ENCODE results near the gene TMEM185A.
"Not testable (repeated sequence)": the region's sequence is repeated elsewhere in the genome, so short reads cannot be mapped to it uniquely, and the experiment has no call there.

TMEM185A gene

GRCh38 chrX:149631234-149632165, at the start of gene TMEM185A:
Gene TMEM185A, minus strand, starts transcription at chrX:149631792. Its CDS starts 212 bp downstream, at chrX:149631580.
- peak in 1 of 2 experiments; percentile 3 for DNase-seq

DNA sequence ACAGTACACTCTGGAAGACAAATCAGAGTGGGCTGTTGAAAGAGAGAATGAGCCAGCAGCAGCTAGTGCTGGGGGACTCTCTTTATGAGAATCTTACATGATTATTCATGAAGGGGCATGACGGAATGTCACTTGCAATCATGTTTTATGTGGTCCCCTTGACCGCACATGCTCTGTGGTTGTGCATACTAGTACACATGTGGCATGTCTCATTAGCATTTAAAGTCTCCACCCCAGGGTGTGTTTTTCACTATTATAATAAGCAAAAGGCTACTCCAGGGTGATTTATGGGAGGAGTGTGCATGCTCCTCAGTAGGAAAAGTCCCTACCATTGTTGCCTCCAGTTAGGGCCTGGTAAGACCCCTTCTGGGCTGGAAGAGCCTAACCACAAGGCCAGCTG, 49.6 kb upstream of the TMEM185A start:
- no peak for DNase-seq

- not testable (repeated sequence) for DNase-seq
Observed at GRCh38 chrX:149679164-149679678, 47.6 kb upstream of the TMEM185A start.

DNA sequence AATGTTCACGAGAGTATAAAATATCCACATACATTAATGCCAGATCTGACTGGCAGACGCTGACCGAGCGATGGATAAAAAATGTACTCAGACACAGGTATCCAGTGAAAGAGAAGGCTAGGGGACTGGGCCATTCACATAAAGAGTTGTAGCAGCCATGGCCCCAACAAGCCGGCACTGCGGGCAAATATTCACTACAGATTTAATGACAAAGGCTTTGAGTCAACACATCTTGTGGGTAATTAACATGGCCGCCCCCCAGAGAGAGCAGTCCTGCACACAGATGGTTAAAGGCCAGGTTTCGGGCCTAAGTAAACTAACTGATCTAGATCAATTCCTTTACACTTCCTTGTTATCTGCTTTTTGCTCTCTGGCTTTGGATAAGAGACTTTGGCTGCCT, 44.0 kb upstream of the TMEM185A start:
- DNase-seq, result not testable (repeated sequence)

GRCh38 chrX:149675088-149675487, 43.5 kb upstream of the TMEM185A start:
- DNase-seq, result not testable (repeated sequence)

GRCh38 chrX:149660613-149661012, 29.0 kb upstream of the TMEM185A start:
- not testable (repeated sequence) for DNase-seq

- not testable (repeated sequence) for DNase-seq
Observed at GRCh38 chrX:149656260-149656884, 24.8 kb upstream of the TMEM185A start.

DNA sequence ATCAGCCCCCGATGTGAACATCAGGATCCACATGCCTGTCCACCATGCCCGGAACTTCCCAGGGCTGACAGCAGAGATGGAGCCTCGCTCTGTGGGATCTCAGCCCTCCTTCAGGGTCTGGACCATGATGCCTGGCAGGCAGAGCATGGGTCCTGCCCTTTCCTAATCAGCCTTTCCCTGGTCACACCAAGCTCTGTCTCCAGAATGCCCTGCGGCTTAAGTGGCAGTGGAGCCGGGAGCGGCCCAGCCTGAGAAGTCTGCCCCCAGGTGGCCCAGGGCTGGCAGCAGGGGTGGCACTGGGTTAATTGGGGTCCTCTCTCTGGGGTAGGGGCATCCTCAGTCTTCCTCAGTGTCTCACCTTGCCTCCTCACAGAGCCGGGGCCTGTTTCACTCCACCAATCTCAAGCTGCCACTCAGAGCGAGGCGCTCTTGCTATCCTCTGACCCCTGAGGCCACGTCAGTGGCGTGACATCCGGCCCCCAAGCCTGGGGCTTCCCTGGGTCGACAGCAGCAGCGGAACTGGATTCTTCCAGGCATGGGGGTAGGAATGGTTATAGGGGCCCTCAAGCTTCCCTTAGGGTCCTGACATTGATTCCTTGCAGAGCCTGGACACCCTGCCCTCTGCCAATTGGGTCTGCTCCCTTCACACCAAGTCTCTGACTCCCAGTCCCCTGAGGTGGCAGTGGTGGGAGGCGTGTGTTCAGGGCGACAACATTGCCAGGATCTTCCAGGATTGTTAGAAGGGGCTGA, 20.8 kb upstream of the TMEM185A start:
- DNase-seq, result no peak

DNA sequence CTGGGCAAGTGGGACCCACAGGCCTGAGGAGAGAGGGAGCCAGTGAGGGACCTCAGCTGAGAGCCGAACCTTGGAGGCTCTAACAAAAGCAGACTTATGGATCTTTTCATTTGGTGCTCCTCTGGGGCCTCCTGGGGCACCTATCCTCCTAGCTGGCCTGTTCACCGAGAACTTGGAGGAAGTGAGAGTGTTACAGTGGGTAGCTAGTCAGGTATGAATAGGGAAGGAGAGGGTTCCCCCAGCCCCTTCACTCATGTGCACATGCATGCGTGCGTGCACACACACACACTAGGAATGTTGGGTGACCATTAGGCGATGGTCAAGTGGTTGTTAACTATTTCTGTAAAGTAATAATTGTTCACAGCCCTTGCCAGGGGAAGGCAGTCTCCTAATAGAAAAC, 18.6 kb upstream of the TMEM185A start:
- DNase-seq, result no peak

DNA sequence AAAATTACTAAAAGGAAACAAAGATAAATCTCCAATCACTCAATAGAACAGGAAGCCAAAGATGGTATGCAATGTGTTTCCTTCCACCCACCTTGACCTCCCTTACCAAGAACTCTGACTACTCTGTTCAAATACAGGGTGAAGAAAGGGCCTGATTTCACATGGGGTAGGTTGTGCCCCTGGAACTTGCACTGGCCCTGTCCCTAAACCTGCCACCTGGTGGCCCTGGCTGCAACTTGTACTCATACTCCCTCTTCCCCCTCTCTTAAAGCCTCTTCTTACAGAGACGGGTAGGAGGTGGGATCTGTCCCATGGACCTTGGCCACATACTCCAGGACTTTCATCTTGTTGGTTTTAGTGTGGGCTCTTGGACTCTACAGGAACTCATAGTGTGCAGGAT, 17.3 kb upstream of the TMEM185A start:
- no peak for DNase-seq

GRCh38 chrX:149647505-149647904, 15.9 kb upstream of the TMEM185A start:
- no peak for DNase-seq

DNA sequence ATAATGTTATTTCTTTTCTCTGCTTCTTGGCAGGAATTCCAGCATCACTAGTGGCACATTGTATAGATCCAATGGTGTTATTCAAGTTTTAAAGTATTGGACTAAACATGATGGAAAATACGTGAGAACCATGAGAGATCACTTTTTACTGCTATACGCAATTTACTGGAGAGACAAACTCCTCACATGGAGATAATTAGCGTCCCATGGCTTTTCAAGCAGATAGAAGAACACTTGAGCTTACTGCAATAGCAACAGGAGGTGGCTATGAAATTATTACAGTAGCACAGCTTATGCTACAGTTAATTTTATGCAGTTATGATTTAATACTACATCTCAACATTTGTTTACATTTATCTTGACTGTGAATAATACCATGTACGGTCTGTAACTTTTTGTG, 11.9 kb upstream of the TMEM185A start:
- no peak for DNase-seq

DNA sequence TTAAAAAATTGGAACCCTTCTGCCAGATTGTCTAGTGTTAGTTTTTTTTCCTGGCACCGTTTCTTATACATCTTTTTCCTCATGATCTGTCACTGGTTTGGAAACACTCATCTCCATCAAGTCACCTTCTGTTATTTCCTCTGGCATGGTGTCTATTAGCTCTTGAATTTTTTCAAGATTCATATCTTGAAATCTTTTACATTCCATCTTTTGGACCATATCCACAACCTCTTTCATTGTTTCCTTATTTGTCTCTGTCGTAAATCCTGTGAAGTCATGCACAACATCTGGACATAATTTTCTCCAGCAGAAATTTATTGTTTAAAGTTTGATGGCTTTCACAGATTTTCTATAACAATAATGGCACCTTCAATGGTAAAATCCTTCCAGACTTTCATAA, 10.2 kb upstream of the TMEM185A start:
- DNase-seq, result no peak

DNA sequence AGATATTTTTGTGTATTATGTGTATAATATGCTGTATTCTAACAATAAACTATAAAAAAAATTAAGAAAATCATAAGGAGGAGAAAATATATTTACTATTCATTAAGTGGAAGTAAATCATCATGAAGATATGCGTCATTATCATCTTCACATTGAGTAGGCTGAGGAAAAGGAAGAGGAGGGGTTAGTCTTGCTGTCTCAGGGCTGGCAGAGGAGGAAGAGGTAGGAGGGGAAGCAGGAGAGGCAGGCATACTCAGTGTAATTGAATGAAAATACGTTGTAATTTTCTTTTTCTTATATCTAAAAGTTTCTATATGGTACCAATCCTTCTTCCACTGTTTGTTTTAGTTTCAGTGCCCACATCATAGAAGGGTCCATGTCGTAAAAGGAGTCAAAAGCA, 9.8 kb upstream of the TMEM185A start:
- DNase-seq, result no peak

GRCh38 chrX:149639568-149639967, 8.0 kb upstream of the TMEM185A start:
- no peak for DNase-seq

DNA sequence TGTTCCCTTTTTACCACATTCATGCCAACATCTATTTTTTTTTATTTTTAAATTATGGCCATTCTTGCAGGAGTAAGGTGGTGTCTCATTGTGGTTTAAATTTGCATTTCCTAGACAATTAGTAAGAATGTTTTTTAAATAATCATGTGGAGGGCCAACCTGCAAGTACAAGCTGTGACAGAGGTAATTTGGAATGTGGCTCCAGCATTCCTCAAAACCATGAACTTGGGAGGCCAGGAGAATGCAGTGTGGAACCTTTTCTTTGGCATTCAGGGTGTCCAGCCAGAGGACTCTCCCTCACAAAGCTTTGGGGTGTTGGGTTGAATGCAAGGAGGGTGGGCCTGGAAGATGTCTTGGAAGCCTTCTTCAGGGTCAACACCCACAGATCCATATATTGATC, 7.3 kb upstream of the TMEM185A start:
- no peak for DNase-seq

- DNase-seq, result no peak
Observed at GRCh38 chrX:149633511-149633910, 1.9 kb upstream of the TMEM185A start.

GRCh38 chrX:149630681-149631233, 835 bp downstream of the TMEM185A start:
- DNase-seq, result peak in 1 of 2 experiments; percentile 0

- no peak for DNase-seq
Observed at GRCh38 chrX:149629730-149630387, 1.7 kb downstream of the TMEM185A start.

GRCh38 chrX:149628768-149629167, 2.8 kb downstream of the TMEM185A start:
- DNase-seq, result no peak

DNA sequence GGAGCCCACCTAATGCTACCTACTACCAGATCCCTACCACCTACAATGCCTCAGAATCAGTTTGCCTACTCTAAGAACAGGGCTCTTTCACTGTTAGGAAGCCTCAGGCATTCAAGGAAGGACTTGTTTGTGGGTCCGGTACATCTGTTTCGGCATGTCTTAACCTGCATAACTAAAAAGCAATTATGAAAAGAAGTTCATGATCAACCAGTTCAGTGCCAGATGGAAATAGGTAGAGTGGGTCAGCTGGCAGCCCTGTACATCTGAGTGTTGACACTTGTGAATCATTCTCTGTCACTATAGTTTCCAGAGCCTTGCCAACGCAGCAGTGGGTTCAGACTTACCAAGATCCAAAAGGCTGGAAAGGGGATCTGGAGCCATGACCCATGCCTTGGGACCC, 3.3 kb downstream of the TMEM185A start:
- DNase-seq, result no peak

GRCh38 chrX:149626829-149627228, 4.8 kb downstream of the TMEM185A start:
- not testable (repeated sequence) for DNase-seq

Data from AML-193 (cell line).